OCI-LY7 (cell line): Measurements from ENCODE around the gene TLE6. TPM values are rescaled to one million over a fixed set of nuclear protein-coding genes. Genes with fewer than 3 reads are reported as not detected.

ENCODE experiments used
- BruUV-seq: library from RNA; stranded (reverse); fragments of 400-500 nt; replicated peaks from 2 replicates; lab custom pipeline; 2021; lab: Mats Ljungman, UMichigan
- CTCF ChIA-PET: fragments of 300-600 bp; sonication (Branson Sonifier 250); formaldehyde crosslinking; loops from one replicate; lab custom pipeline; 2022; ENCODE audit warnings: antibody characterized with exemption; ENCODE audit not compliant: unreplicated experiment; lab: Charles Lee
- POLR2A ChIA-PET: fragments of 300-600 bp; sonication (Branson Sonifier 250); formaldehyde crosslinking; loops from one replicate; lab custom pipeline; 2022; ENCODE audit warnings: antibody characterized with exemption; lab: Charles Lee
- DNase-seq: peaks from one replicate; pipeline ENCODE4 v3.0.0-alpha.2; 2015; ENCODE audit warnings: low spot score
- H2AFZ ChIP-seq: fragments of 200-600 bp; sonication (generic), shearing (Covaris generic); 2 replicates; pipeline ENCODE4 v1.6.1; 2014; ENCODE audit warnings: mild to moderate bottlenecking, antibody characterized with exemption, low read length, moderate library complexity
- H3K27ac ChIP-seq: fragments of 200-600 bp; sonication (generic); 2 replicates; pipeline ENCODE4 v1.5.1; 2014; ENCODE audit warnings: mixed run types, low read depth, mild to moderate bottlenecking, moderate library complexity, low read length, inconsistent platforms; ENCODE audit not compliant: poor library complexity, severe bottlenecking
- H3K36me3 ChIP-seq: fragments of 200-600 bp; sonication (generic); 2 replicates; pipeline ENCODE4 v1.6.1; 2014; ENCODE audit warnings: mild to moderate bottlenecking, antibody characterized with exemption, low read length, moderate library complexity, mixed read lengths; ENCODE audit not compliant: insufficient read depth
- H3K4me1 ChIP-seq: fragments of 200-600 bp; sonication (generic); 2 replicates; pipeline ENCODE4 v1.5.1; 2014; ENCODE audit warnings: mild to moderate bottlenecking, low read length; ENCODE audit not compliant: insufficient read depth, poor library complexity, severe bottlenecking
- H3K4me2 ChIP-seq: fragments of 200-600 bp; sonication (generic); 2 replicates; pipeline ENCODE4 v1.6.1; 2014; ENCODE audit warnings: mild to moderate bottlenecking, low read length
- H3K4me3 ChIP-seq: fragments of 200-600 bp; sonication (generic); 2 replicates; pipeline ENCODE4 v1.5.1; 2014; ENCODE audit warnings: mild to moderate bottlenecking, low read depth, low read length; ENCODE audit not compliant: poor library complexity, severe bottlenecking
- H3K79me2 ChIP-seq: fragments of 200-600 bp; sonication (generic); 2 replicates; pipeline ENCODE4 v1.6.1; 2016; ENCODE audit warnings: low read depth, mild to moderate bottlenecking, low read length, moderate library complexity, mixed read lengths; ENCODE audit not compliant: insufficient read depth
- H3K9me2 ChIP-seq: fragments of 200-600 bp; sonication (generic); 2 replicates; pipeline ENCODE4 v1.6.1; 2016; ENCODE audit warnings: mild to moderate bottlenecking, low read length, mixed read lengths; ENCODE audit not compliant: insufficient read depth
- H3K9me3 ChIP-seq: fragments of 200-600 bp; sonication (generic); 2 replicates; pipeline ENCODE4 v1.6.1; 2014; ENCODE audit warnings: mild to moderate bottlenecking, mixed run types, low read length, mixed read lengths
- H4K20me1 ChIP-seq: fragments of 200-600 bp; sonication (generic); 2 replicates; pipeline ENCODE4 v1.6.1; 2014; ENCODE audit warnings: mild to moderate bottlenecking, antibody characterized with exemption, low read length, moderate library complexity, mixed read lengths; ENCODE audit not compliant: insufficient read depth
- CTCF ChIP-seq: fragments of 200-600 bp; sonication (generic); conservative IDR thresholded peaks from 2 replicates; pipeline ENCODE4 v1.5.1; 2014; ENCODE audit warnings: mild to moderate bottlenecking, antibody characterized with exemption, low read length, moderate library complexity, mixed read lengths
- EZH2phosphoT487 ChIP-seq: fragments of 200-600 bp; sonication (generic); IDR thresholded peaks from 2 replicates; pipeline ENCODE4 v1.6.1; 2018; ENCODE audit warnings: low read depth, borderline replicate concordance, mild to moderate bottlenecking, mixed run types, antibody characterized with exemption, low read length, moderate library complexity, mixed read lengths
- intact Hi-C: fragments of 100-400 bp; cut with micrococcal nuclease; formaldehyde crosslinking; loops from one replicate; pipeline ENCODE4 v1.10.0; 2022; ENCODE audit not compliant: unreplicated experiment
- total RNA-seq, 2 experiments: library from RNA; depleted of rRNA in 1 of 2; stranded (reverse); fragments of >200 nt in 1 of 2; shearing (Covaris generic) in 1 of 2; gene quantifications; 2 replicates each; pipeline ENCODE4 v1.2.3, GENCODE V29; 2014 to 2022

The TLE6 gene
- total RNA-seq, 2 experiments from 2014 or later = 15.9 to 21.5 TPM

GRCh38 chr19:3020321-3020960 lies 43.1 kb downstream of the TLE6 start:
- H4K20me1 ChIP-seq = no peaks in the 10 kb centered on the region
- H3K9me3 ChIP-seq = no peaks in the 10 kb centered on the region
- H3K36me3 ChIP-seq = no peaks in the 10 kb centered on the region
- H3K79me2 ChIP-seq = no peaks in the 10 kb centered on the region
- no peak for DNase-seq
- BruUV-seq = no TSS peak
- ChIA-PET CTCF (no interaction called here), POLR2A (no interaction called here)
- peaks cover 17% of the 10 kb centered on the region for H3K4me1 ChIP-seq
- intact Hi-C loops = no loop called here
- H3K4me3 ChIP-seq = no peak overlapping the region
- H3K27ac ChIP-seq = no peak overlapping the region
- no peak overlapping the region for H2AFZ ChIP-seq
- no peaks in the 10 kb centered on the region for H3K9me2 ChIP-seq
- TF ChIP-seq EZH2phosphoT487 = no peak
- TF ChIP-seq CTCF = no peak
- no peak overlapping the region for H3K4me2 ChIP-seq

- peaks cover 28% of the 10 kb centered on the region for H3K4me1 ChIP-seq
- H3K36me3 ChIP-seq = no peaks in the 10 kb centered on the region
- H4K20me1 ChIP-seq = no peaks in the 10 kb centered on the region
- no peak for TF ChIP-seq EZH2phosphoT487
- TF ChIP-seq CTCF = no peak
- no peaks in the 10 kb centered on the region for H3K9me3 ChIP-seq
- H3K27ac ChIP-seq = no peak overlapping the region
- ChIA-PET POLR2A (no interaction called here), CTCF (no interaction called here)
- H3K9me2 ChIP-seq = no peaks in the 10 kb centered on the region
- intact Hi-C loops = no loop called here
- H3K4me2 ChIP-seq = peak overlapping the region; percentile 35; the same call in 1 of the 2 replicates
- peak overlapping the region; percentile 23; the same call in 1 of the 2 replicates for H2AFZ ChIP-seq
- H3K79me2 ChIP-seq = no peaks in the 10 kb centered on the region
- peak overlapping the region; percentile 21 for H3K4me3 ChIP-seq
- BruUV-seq = no TSS peak
- DNase-seq = no peak
Measured at GRCh38 chr19:3024509-3024869, 47.1 kb downstream of the TLE6 start.

- Histone ChIP-seq H3K27ac (no peak overlapping the region), H3K9me2 (no peaks in the 10 kb centered on the region), H3K4me1 (peaks cover 28% of the 10 kb centered on the region), H3K79me2 (no peaks in the 10 kb centered on the region), H3K4me3 (peak overlapping the region; percentile 21), H3K9me3 (no peaks in the 10 kb centered on the region), H3K36me3 (no peaks in the 10 kb centered on the region), H3K4me2 (peak overlapping the region; percentile 35; the same call in 1 of the 2 replicates), H2AFZ (peak overlapping the region; percentile 23; the same call in 1 of the 2 replicates), H4K20me1 (no peaks in the 10 kb centered on the region)
- intact Hi-C loops = no loop called here
- ChIA-PET CTCF (no interaction called here), POLR2A (no interaction called here)
- TF ChIP-seq CTCF = no peak
- TF ChIP-seq EZH2phosphoT487 = no peak
- DNase-seq = peak; percentile 34
- no TSS peak for BruUV-seq
Measured at GRCh38 chr19:3024870-3025548, 47.6 kb downstream of the TLE6 start.
